Activated CD4-positive, CD25-positive, alpha-beta regulatory T cell treated with anti-CD3 and anti-CD28 coated beads, Interleukin-2, amount 50 U/mL, for 24 hours (primary cell): ENCODE results near the gene CCDC30.

ENCODE experiments used
- ATAC-seq, 2 donors: fragments of 150-1000 bp; cut with Tn5 transposase; one replicate each; pipeline ENCODE4 v1.10.0; 2021; ENCODE audit warnings: mild to moderate bottlenecking in 1 of 2, moderate library complexity in 1 of 2

The CCDC30 gene

DNA sequence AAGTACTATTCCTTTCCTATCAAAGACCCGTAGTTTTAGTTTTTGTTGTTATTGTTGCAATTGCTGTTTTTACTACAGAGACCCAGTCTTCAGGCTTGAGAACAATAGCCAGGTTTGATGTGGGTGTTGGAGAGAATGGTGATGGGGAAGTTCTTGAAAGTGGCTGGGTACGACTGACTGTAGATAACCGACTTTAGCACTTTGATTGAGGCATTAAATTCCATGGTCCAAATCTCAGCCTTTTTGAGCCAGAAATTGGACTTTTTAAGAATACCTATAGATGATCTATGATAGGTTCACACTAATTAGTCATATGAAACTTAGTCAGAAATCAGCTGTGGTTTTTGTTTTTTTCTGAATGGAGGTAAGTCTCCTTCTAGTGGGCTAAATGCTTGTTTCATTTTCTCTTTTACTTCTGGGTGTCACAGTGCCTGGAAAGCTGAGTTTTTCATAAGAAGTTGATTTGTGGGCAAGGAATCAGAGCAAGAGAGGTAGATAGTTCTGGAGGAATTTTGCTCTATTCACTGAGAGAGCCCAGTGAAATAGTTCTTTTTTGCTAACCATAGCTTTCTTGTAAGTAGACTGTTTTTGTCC lies 197.9 kb downstream of the CCDC30 start:
- ATAC-seq, result peak; percentile 56 to 66

DNA sequence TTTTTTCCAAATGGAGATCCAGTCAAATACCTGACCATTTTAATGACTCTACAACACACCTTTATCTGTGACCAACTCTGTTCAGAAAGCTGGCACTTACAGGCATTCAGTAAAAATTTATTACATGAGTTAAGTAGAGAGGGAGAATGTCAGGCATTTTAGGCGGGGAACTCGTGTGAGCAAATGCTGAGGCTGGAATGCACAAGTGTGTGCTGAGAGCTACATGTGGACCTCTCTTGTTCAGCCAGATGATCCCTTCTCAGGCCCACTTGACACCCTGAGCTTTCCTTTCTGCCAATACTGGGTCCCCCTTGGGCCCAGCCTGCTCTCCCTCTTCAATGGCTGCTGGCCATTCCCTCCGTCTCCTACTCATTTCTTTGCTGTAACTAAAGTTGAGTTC lies 206.8 kb downstream of the CCDC30 start:
- ATAC-seq, result no peak

DNA sequence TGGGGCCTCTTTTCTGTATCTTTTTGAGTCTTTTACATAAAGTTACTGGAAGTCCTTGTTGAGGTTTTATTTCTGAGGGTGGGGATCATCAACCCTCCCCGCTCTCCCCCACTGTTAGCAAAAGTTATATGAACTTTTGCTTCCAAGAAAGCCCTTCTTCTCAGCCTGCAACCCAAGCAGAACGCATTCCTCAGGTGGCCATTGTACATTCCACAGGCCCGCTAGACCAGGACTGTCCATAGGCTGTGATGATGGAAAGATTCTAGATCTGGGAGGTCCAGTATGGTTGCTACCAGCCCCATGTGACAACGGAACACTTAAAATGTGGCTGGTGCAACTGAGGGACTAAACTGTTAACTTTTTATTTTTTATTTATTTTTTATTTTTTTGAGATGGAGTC lies 207.3 kb downstream of the CCDC30 start:
- no peak for ATAC-seq

DNA sequence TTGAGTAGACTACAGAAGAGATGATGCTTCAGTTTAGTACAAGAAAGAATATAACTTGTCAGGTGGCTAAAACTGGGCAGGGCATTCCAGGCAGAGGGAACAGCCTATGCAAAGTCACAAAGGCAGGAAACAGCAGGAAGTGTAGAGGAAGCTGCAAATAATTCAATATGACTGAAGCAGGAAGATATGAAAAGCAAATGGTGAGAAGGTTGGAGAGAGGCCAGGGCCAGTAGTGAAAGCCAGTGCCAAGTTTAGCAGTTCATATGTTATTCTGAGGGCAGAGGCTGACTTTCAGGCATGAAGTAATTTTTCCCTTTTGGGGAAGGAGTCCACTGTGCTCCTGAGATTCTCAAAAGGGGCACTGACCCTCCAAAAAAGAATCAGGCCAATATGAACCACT lies 211.1 kb downstream of the CCDC30 start:
- no peak for ATAC-seq

DNA sequence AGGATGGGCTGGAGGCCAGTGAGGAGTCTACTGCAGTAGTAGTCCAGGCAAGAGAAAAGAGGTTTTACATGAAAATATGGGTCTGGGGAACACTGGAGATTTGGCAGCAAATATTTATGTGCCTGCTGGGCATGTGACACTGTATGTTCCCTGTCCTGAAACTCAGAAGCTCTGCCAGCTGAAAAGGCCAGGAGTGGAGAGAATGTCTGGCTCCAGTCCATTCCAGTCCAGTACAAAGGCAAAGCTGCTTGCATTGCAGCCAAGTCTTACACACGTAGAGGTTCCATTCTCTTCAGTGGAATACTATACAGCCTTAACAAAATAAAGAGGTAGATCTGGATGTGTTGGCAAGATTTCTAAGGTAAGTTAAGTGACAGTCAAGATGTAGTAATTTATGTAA lies 211.6 kb downstream of the CCDC30 start:
- no peak for ATAC-seq

DNA sequence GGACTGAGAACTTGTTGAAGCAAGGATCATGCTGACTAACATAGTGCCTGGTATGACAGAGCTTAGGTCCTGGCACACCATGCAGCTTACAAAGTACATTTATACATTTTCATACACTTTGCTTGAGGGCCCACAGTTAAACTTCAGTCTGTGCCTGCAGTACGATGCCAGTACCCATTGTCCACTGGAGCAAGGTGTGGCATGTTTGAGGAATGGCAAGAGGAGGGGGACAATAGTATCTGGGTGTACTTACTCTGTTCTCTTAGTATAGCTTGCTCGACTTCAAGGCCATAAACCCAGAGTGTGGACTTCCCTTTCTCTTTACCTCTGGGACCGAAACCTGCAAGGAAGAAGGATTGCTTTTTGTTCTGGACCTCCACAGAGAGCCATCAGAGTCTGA lies 212.4 kb downstream of the CCDC30 start:
- ATAC-seq, result no peak

DNA sequence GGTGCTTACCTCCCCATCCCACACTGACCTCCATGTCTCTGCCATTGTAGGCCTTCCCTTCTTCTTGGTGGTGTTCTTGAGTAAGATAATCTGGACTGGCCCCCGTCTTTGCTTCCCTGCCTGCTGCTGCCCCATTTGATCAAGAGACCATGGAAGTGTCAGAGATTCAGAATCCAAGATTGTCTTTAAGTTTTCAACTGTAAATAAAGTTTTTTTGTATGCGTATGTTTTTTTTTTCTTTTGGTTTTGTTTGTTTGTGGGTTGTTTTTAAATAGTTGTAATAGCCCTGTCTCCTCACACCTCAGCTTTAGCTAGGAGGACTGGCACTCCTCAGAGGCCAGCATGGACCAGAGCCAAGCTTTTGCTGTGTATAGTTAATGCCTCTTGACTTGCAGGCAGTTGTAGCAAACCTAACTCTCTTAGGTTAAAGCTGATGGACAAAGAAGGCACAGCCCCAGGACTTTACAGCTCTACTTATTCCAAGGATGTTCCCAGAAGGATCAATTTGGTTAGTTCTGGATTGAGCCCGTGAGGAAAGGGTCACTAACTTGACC lies 213.5 kb downstream of the CCDC30 start:
- ATAC-seq, result no peak

DNA sequence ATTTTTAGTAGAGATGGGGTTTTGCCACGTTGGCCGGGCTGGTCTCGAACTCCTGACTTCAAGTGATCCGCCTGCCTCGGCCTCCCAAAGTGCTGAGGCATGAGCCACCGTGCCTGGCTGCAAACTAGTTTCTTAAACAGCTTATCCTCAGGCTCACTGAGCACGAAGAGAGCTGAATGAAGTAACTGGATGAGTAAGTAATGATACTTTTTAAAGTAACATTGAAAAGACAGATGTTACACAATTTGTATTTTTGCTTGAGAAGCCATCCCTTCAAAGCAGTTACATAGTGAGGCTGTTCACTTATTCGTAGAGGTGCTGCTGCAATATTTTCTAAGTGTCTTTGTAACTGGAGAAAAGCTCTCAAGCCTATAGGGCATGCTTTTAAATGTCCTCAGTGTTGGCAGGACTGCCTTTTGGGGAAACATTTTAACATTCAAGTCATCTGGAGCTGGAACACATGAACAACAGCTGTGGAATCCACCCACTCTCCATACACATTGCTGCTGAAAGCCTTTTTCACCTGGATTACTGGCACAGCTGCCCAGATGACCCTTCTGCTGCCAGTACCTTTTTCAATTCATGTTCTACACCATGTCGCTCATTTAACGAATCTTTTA lies 216.4 kb downstream of the CCDC30 start:
- no peak for ATAC-seq

DNA sequence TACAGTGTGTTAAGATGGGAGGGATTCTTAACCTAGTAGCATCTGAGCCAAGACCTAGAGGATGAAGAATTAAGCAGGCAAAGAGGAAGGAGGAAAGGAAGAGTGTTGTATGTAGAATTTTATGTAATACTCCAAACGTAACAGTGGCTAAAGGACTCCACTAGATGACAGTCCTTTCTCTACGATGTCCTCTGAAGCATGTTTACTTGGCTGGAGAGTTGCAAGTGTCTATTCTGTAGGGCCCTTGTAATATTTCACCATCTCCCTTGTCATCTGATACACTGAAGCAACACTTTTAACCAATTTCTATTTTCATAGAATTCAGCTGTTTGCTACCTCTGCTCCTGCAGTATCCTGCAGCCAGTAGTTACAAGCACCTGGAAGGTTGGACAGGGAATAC lies 217.0 kb downstream of the CCDC30 start:
- ATAC-seq, result no peak

DNA sequence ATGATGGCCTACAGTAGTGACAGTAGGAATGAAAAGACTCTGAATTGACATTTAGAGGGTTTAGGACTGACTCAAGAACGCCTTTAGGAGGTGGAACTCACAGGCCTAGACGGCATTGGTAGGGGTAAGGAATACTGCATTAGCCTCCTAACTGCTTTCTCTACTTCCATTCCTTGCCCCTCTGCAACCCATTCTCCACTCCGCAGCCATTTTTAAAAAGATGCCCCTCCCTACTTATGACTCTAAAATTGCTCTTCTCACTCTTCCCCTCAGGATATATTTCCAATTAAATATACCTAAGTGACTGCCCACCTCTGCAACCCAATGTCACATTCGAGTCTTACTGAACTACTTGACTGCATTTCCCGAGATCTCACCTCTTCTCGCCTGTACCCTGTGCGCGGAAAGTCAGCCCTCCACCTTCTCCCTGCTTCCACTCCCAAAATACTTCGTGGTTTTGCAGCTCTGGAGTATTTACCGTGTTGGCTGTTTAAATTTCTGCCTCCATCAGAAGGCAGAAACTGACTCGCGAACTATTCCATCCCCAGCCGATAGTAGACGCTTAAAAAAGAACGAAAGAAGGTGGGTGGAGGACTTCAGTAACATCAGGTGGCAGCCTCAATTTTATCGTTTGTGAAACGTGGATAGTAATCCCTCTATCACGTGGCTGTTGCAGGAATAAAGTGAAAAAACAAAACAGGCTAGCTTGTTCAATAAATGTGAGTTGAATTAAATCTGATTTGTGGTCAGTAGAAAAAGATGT lies 218.0 kb downstream of the CCDC30 start:
- no peak for ATAC-seq

DNA sequence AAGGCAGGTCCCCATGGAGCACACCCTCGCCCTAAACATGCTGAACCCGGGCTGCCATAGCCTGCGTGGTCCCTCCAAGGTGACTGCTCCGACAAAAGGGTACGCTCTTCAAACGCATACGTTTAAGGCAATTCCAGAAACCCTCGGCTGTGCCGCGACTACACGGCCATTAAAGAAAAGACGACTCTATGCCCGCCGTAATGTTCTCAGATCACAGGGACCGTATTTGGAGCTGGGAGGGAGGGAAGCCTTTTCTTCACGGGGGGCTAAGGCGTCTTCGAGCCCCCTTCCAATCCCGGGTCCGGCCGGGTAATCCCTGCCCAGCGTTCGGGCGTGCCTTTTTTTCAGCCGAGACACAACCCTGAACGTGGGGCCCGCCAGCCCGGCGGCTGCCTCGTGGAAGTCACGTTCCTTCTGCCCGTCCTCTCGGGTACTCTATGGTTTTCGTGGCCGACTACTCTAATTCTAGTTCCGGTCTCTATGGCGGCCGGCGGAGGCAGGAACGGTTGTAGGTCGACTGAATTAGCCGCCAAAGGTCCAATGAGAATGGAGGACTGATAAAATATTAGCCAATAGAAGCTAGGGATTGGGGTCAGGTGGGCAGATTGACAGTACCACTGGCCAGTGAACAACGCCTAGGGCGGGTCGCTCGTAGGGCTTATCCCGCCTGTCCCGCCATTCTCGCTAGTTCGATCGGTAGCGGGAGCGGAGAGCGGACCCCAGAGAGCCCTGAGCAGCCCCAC lies 218.8 kb downstream of the CCDC30 start, which contains the start of gene YBX1:
Gene YBX1 (plus strand): TSS at position 678 of the 743 bp plus-strand sequence. CDS start 148 bp downstream, outside the sequence.
- ATAC-seq, result peak; percentile 94

DNA sequence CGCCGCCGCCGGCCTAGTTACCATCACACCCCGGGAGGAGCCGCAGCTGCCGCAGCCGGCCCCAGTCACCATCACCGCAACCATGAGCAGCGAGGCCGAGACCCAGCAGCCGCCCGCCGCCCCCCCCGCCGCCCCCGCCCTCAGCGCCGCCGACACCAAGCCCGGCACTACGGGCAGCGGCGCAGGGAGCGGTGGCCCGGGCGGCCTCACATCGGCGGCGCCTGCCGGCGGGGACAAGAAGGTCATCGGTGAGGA lies 219.3 kb downstream of the CCDC30 start:
- ATAC-seq, result peak; percentile 10 to 18

DNA sequence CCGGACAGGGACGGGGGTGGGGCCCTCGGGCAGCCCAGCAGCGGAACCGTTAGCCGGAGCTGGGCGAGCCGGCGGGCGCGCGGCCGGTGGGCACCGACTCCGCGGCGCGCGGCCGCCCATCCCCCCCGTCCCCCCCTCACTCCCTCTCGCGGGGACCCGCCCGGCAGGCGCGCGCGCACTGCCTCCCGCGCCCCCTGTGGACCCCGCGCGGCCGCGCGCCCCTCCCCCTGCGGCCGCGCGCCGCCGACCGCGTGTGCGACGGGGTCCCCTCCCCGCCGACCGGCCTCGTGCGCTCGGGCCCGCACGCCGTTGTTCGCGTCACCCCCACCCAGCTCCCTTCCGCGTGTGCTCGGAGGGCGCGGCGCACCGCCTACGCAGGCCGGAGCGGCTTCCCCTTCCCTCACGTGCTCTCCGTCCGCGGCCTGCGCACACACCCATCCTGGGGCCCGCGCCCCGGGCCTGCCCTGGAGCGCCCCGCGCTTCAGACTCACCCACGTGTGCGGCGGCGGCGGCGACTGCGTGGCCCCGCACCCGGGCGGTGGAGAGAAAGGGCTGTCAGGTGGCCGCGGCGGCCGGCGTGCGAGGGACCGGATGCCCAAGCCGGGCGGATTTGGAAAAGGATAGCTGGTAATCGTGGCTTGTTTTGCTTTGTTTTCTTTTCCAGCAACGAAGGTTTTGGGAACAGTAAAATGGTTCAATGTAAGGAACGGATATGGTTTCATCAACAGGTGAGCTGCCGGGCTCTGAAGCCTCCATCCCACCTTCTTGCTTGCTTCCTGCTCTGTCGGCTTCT lies 219.8 kb downstream of the CCDC30 start:
- peak; percentile 24 to 26 for ATAC-seq

DNA sequence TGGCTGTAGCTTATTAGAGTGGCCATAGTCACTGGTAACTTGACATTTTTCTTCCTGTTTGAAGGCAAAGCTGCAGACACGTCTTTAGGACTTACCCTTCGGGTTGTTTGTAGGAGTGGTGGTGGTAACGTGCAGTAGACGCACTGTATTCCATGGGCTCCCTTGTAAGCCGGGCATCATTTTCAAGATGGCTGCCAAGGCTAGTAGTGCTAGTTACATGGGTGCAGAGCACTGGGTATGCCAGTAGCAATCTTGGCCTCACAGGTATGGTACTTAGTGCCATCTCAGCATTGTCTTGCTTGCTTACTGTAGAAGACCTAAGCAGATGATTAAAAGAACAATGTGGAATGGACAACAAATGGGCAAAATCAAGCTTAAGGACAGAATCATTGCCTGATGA lies 221.1 kb downstream of the CCDC30 start:
- ATAC-seq, result no peak

DNA sequence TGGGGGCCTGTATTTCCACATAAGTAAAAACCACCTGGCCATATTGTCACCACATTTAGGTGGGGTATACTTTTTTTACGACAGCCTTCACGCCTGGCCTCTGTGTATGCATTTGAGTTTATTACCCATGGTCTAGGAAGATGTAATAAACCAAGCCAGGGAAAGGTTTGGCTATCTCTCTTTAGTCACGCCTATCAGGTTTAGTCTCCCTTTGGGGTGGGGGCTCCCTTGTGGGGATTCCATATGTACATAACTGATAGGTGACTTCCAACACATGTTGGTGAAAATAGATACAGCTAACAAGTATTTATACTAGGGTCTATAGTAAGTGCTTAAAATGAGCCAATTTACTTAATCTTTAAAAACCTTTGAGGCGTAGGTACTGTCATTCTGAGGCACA lies 223.3 kb downstream of the CCDC30 start:
- ATAC-seq, result no peak

DNA sequence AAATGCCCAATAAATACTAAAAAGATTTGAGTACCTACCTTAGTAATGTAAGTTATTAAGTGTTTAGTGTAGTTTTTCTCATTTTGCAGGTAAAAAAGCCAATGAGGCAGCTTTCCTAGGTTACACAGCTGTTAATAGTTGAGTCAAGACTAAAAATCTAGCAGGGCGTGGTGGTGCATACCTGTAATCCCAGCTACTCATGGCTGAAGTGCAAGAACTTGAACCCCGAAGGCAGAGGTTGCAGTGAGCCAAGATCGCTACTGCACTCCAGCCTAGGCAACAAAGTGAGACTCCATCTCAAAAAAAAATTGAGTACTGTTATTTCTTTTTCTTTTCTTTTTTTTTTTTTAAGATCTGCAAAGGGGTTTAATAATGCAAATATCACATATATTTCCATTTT lies 226.8 kb downstream of the CCDC30 start:
- ATAC-seq, result no peak

DNA sequence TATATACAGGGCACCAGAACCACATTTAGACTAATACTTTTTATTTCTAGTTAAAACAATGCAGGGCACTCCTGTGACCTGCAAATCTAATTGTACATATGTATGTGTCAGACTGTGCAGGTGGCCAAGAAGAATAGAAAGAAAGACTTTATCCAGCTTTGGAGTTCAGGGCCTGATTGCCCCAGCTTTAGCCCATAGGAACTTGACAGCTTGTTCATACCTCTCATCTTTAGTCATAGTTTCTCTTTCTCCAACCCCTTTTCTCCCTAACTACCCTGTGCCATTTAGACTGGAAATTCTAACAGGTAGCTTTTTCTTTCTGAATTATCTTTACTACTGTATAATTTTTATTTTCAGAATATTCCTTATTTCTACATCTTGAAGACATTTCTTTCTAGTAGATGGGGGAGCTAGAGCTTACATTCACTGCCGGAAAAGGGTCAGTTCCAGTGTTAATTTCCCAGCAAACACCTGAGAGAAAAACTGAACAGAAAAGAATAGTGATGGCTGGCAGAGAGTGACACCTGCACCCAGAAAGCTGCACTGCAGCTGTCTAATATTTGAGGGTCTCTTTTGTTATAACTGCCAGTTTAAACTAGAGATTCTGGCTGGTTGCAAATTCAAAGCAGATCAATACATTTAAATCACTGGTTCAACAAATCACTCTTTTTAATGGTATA lies 227.5 kb downstream of the CCDC30 start:
- ATAC-seq, result peak; percentile 80 to 86

DNA sequence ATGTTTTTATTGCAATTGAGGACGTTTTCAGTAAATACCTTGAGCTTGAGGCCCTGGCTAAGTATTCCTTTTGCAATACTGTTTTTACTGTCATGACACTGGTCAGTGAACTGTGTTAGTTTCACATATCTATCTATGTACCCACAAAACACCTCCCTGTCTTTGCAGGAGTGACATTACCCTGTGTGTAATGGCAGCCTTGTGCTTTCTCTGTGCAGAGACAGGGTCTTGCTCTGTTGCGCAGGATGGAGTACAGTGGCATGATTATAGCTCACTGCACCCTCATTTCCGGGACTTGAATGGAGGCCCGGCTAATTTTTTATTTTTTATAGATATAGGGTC lies 228.0 kb downstream of the CCDC30 start:
- no peak for ATAC-seq

DNA sequence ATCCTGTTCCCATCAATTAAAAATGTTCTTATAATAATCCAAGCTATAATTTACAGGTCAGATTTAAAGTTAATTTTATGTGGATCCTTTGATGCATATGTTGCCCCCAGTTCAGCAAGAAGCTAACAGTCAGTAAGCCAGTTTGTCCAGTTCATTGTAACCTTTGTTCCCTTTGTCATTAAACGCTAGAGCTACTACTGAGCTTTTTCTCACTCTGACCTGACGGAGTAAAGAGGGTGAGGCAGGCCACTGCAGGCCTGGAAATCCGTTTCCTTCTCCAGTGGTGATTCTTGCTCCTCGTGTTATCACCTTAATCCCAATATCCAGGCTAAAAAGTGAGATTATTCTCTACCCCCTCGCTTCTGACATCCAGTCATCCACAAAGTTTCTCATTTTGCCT lies 229.4 kb downstream of the CCDC30 start:
- ATAC-seq, result no peak

DNA sequence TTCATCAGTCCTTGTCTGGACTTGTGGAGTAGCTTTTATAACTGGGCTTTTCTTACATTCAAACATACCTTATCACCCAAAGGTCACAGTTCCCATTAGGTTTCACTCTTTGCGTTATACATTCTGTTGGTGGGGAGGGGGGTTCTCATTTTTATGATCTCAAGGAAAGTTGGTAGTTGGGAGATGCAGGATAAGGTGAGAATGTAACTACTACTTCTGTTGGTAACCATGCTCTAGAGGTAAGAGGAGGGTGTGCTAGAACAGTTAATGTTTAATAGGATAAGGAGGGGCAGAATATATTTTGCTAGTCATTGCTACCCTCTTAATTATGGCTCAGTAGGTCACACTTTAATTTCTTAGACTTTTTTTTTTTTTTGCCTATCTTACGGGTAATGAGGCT lies 229.8 kb downstream of the CCDC30 start:
- no peak for ATAC-seq

DNA sequence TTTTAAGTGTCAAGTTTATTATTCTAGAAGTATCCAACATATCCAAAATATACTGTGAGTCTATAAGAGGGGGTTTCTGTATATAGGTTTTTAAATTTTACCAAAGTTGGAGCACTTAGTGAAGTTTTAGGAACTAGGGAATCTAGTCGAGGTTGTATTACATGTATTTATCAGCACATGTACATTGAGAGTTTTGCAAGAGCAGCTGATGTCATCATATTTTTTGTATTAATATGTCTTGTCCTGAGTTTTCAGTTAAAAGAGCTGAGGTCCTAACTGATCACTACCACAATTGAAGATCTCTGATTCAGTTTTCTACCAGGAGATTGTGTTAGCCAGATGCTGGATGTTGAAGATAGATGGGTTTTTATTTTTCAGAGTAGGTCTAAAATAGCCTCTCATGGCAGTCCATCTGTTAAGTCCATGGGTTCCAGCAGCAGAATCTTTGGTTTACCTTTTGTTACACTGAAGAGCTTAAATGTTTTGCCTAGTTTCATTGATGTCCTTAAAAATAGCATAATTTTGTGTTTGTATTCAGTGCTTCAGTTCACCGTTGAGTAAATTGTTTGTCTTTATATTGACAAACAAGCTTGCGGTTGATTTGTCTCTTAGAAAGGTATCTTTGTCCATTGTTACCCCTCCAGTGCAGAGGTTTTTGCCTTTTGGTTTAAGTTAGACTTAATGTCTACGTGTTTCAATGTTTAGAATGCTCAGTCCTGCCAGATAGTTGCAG lies 235.2 kb downstream of the CCDC30 start:
- ATAC-seq, result no peak
